ENCODE measurements around the gene PAPPA2. TPM values are rescaled to one million over a fixed set of nuclear protein-coding genes. Genes with fewer than 3 reads are reported as not detected.

Gene PAPPA2
- total and polyA plus RNA-seq, 9 of the 15 experiments (the other 6 are each of a cell fraction or from before 2014, with no cell fraction given), result 0.01 to 0.15 (median 0.05) TPM; not detected in 2

GRCh38 chr1:176884911-176885310, 421.9 kb downstream of the PAPPA2 start:
- ChIA-PET POLR2A (interaction anchor here (0.6 kb wide), 1 partner anchor 492 kb away, joined by 3 read pairs; no protein-coding TSS in a partner anchor), CTCF (ENCODE audit: low intra/inter-chr PET ratio) (no interaction called here)
- Histone ChIP-seq H3K9me1 (ENCODE audit: control insufficient read depth, insufficient read depth, low read length) (no peaks in the 10 kb centered on the region), H3K4me3 (no peak overlapping the region), H3K27me3 (ENCODE audit: control insufficient read depth in 2 of 2, insufficient read depth in 2 of 2, low read length in 2 of 2) (peaks cover 0 to 2% of the 10 kb centered on the region in 2 experiments; a peak in 1 of 5 replicates), H3K36me3 (ENCODE audit: control insufficient read depth, insufficient read depth, low read length) (no peaks in the 10 kb centered on the region), H3K9ac (ENCODE audit: insufficient read depth in 1 of 2, low read depth in 2 of 2, low read length in 2 of 2) (no peak overlapping the region), H3K27ac (ENCODE audit: extremely low read depth, low read depth, low read length) (no peak overlapping the region), H2AFZ (ENCODE audit: low read depth, low read length) (peak overlapping the region; percentile 27; the same call in 1 of the 2 replicates), H3K9me3 (replicated peaks; ENCODE audit: control insufficient read depth, insufficient read depth, low read depth, low read length) (no peaks in the 10 kb centered on the region), H3K4me1 (replicated peaks in 1 of 2; ENCODE audit: control insufficient read depth in 2 of 2, insufficient read depth in 2 of 2, low read length in 2 of 2) (peaks cover 7 to 17% of the 10 kb centered on the region in 2 experiments; a peak in 4 of 5 replicates), H4K20me1 (replicated peaks; ENCODE audit: control insufficient read depth, insufficient read depth, low read length) (no peaks in the 10 kb centered on the region), H3K79me2 (ENCODE audit: control insufficient read depth, insufficient read depth, low read length) (no peaks in the 10 kb centered on the region), H3K4me2 (ENCODE audit: insufficient read depth, low read length) (no peak overlapping the region)
- TF ChIP-seq ZNF655 (CRISPR knock-in tag; IDR thresholded peaks at IDR 0.05), result no peak
- TF ChIP-seq CHAMP1 (IDR thresholded peaks at IDR 0.05), result no peak
- TF ChIP-seq ZNF668 (CRISPR knock-in tag; IDR thresholded peaks at IDR 0.05), result no peak
- intact Hi-C loops (cut with micrococcal nuclease), result no loop called here
- no peak for FAIRE-seq
- no peak for DNase-seq (ENCODE audit: extremely low read depth in 1 of 4, low spot score in 3 of 4)
- no TSS peak for BruUV-seq (replicated peaks)
- in situ Hi-C loops (cut with MboI), result loop anchor here (5.0 to 10.0 kb wide), 2 partner anchors 328 to 510 kb away; no protein-coding TSS in a partner anchor
- 47% methylated on average over 1 of the region's 1 CpG for WGBS (ENCODE audit: insufficient coverage, low coverage, missing lambda C conversion rate)
- ATAC-seq, result no peak
